Neural cell (in vitro differentiated cells): Measurements from ENCODE around the gene PPP2R3A. TPM values are rescaled to one million over a fixed set of nuclear protein-coding genes. Genes with fewer than 3 reads are reported as not detected.

Source experiments
- H2AFZ ChIP-seq: fragments of 200-600, 300-800 bp; sonication (generic), shearing (Covaris generic); 2 replicates; pipeline ENCODE4 v1.6.0; 2014; ENCODE audit warnings: low read depth, mild to moderate bottlenecking, antibody characterized with exemption, low read length, moderate library complexity
- H3F3A ChIP-seq: fragments of 200-600 bp; shearing (Covaris generic); 2 replicates; pipeline ENCODE4 v1.6.1; 2016; ENCODE audit warnings: mild to moderate bottlenecking, moderate library complexity, mixed read lengths, antibody characterized with exemption, low read length; ENCODE audit not compliant: insufficient read depth, poor library complexity, severe bottlenecking
- H3K27ac ChIP-seq: fragments of 200-600, 300-800 bp; sonication (generic), shearing (Covaris generic); 2 replicates; pipeline ENCODE4 v1.5.1; 2014; ENCODE audit warnings: mild to moderate bottlenecking, low read length, moderate library complexity
- H3K27me3 ChIP-seq: fragments of 300-800, 200-600 bp; sonication (generic), shearing (Covaris generic); 2 replicates; pipeline ENCODE4 v1.6.0; 2014; ENCODE audit warnings: mild to moderate bottlenecking, low read depth, low read length, moderate library complexity; ENCODE audit not compliant: insufficient read depth
- H3K36me3 ChIP-seq: fragments of 300-800, 200-600 bp; sonication (generic), shearing (Covaris generic); 2 replicates; pipeline ENCODE4 v1.5.1; 2014; ENCODE audit warnings: mild to moderate bottlenecking, antibody characterized with exemption, low read length, moderate library complexity; ENCODE audit not compliant: insufficient read depth
- H3K4me2 ChIP-seq: fragments of 300-800, 200-600 bp; sonication (generic), shearing (Covaris generic); 2 replicates; pipeline ENCODE4 v1.6.0; 2014; ENCODE audit warnings: mild to moderate bottlenecking, low read length
- H3K4me3 ChIP-seq: fragments of 300-800, 200-600 bp; sonication (generic), shearing (Covaris generic); 2 replicates; pipeline ENCODE4 v1.5.1; 2014; ENCODE audit warnings: mild to moderate bottlenecking, low read length, moderate library complexity
- H3K79me2 ChIP-seq: fragments of 200-600 bp; shearing (Covaris generic); replicated peaks from 2 replicates; pipeline ENCODE4 v1.6.0; 2014; ENCODE audit warnings: mild to moderate bottlenecking, low read length, moderate library complexity; ENCODE audit not compliant: insufficient read depth
- H3K9ac ChIP-seq: fragments of 300-800, 200-600 bp; sonication (generic), shearing (Covaris generic); 2 replicates; pipeline ENCODE4 v1.6.1; 2016; ENCODE audit warnings: mild to moderate bottlenecking, low read length, mixed read lengths
- H3K9me2 ChIP-seq: fragments of 200-600 bp; shearing (Covaris generic); 2 replicates; pipeline ENCODE4 v1.6.1; 2016; ENCODE audit warnings: mild to moderate bottlenecking, low read length, mixed read lengths; ENCODE audit not compliant: insufficient read depth
- H3K9me3 ChIP-seq: fragments of 200-600, 300-800 bp; sonication (generic), shearing (Covaris generic); 2 replicates; pipeline ENCODE4 v1.6.1; 2016; ENCODE audit warnings: mild to moderate bottlenecking, mixed run types, low read length, moderate library complexity, mixed read lengths
- H4K20me1 ChIP-seq: fragments of 200-600 bp; shearing (Covaris generic); 2 replicates; pipeline ENCODE4 v1.6.1; 2016; ENCODE audit warnings: mild to moderate bottlenecking, mixed run types; ENCODE audit not compliant: insufficient read depth
- EP300 ChIP-seq: fragments of 450-650 bp; conservative IDR thresholded peaks from 2 replicates; pipeline ENCODE4 v1.6.1; 2014; ENCODE audit warnings: antibody characterized with exemption, mild to moderate bottlenecking, moderate library complexity; ENCODE audit not compliant: poor library complexity, severe bottlenecking
- EZH2 ChIP-seq: fragments of 200-600, 300-800 bp; shearing (Covaris generic), sonication (generic); IDR thresholded peaks from 2 replicates; pipeline ENCODE4 v1.6.1; 2014; ENCODE audit warnings: antibody characterized with exemption, low read length, borderline replicate concordance, mild to moderate bottlenecking; ENCODE audit not compliant: insufficient read depth, poor library complexity, severe bottlenecking
- MXI1 ChIP-seq: fragments of 450-650 bp; conservative IDR thresholded peaks from 2 replicates; pipeline ENCODE4 v1.6.1; 2014; ENCODE audit warnings: antibody characterized with exemption, mild to moderate bottlenecking; ENCODE audit not compliant: poor library complexity, severe bottlenecking
- POLR2AphosphoS5 ChIP-seq: IDR thresholded peaks from 2 replicates; pipeline ENCODE4 v1.6.1; 2012
- RAD21 ChIP-seq: fragments of 450-650 bp; conservative IDR thresholded peaks from 2 replicates; pipeline ENCODE4 v1.6.1; 2014; ENCODE audit warnings: antibody characterized with exemption, mild to moderate bottlenecking, moderate library complexity
- SMC3 ChIP-seq: fragments of 450-650 bp; conservative IDR thresholded peaks from 2 replicates; pipeline ENCODE4 v1.6.1; 2014; ENCODE audit warnings: antibody characterized with exemption, mild to moderate bottlenecking, moderate library complexity; ENCODE audit not compliant: poor library complexity
- TAF1 ChIP-seq: IDR thresholded peaks from 2 replicates; pipeline ENCODE4 v1.6.1; 2012; ENCODE audit warnings: low read depth
- polyA plus RNA-seq: library from polyadenylated mRNA; depleted of rRNA; stranded (reverse); fragments of >200 nt; gene quantifications from 2 replicates; pipeline ENCODE4 v1.2.3, GENCODE V29; 2014
- TF ChIP-seq, protein P1 (sequence below): IDR thresholded peaks from 2 replicates; pipeline ENCODE4 v1.6.1; 2012; ENCODE audit warnings: borderline replicate concordance
- TF ChIP-seq, protein P2 (sequence below): fragments of 450-650 bp; IDR thresholded peaks from 2 replicates; pipeline ENCODE4 v1.5.1; 2014; ENCODE audit warnings: antibody characterized with exemption, mild to moderate bottlenecking, moderate library complexity; ENCODE audit not compliant: poor library complexity, severe bottlenecking

The PPP2R3A gene
- polyA plus RNA-seq, 1 donor from 2014 or later = 17.9 TPM

DNA sequence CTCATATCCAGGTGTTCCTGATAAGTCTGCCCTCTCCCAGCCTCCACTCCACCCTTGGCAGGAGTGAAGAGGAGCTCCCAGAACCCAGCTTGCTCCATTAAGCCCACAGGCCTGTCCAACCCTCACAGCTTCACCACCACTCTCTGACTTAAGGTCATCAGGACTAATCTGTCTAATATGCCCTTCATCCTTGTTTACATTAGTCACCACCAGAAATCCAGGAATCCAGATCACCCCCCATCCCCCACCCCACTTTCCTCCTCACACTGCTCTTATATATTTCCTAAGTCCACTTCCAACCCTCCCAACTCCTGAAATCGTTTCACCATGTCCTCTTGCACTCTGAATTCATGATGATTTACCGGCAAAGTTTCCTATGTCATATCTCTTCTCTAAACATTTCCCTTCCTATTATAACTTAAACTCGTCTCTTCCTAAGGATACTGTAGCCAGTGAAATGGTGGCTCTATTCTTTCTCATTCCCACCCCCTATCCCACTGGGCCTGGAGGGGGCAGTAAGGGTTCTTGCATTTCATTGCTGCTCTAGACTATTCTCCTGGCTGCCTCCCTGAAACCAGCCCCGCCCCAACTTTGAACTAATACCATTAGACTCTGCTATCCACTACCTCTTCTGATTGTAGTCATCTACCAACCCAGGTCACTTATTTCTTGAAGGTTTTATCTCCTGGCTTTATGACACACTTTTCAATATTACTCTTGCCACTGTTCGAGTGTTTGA, 43.4 kb downstream of the PPP2R3A start:
- no peaks in the 10 kb centered on the region for H3K79me2 ChIP-seq
- H3K27ac ChIP-seq = no peak overlapping the region
- H3F3A ChIP-seq = no peaks in the 10 kb centered on the region
- TF ChIP-seq, protein P1, sequence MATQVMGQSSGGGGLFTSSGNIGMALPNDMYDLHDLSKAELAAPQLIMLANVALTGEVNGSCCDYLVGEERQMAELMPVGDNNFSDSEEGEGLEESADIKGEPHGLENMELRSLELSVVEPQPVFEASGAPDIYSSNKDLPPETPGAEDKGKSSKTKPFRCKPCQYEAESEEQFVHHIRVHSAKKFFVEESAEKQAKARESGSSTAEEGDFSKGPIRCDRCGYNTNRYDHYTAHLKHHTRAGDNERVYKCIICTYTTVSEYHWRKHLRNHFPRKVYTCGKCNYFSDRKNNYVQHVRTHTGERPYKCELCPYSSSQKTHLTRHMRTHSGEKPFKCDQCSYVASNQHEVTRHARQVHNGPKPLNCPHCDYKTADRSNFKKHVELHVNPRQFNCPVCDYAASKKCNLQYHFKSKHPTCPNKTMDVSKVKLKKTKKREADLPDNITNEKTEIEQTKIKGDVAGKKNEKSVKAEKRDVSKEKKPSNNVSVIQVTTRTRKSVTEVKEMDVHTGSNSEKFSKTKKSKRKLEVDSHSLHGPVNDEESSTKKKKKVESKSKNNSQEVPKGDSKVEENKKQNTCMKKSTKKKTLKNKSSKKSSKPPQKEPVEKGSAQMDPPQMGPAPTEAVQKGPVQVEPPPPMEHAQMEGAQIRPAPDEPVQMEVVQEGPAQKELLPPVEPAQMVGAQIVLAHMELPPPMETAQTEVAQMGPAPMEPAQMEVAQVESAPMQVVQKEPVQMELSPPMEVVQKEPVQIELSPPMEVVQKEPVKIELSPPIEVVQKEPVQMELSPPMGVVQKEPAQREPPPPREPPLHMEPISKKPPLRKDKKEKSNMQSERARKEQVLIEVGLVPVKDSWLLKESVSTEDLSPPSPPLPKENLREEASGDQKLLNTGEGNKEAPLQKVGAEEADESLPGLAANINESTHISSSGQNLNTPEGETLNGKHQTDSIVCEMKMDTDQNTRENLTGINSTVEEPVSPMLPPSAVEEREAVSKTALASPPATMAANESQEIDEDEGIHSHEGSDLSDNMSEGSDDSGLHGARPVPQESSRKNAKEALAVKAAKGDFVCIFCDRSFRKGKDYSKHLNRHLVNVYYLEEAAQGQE = no peak
- no peak for TF ChIP-seq EZH2
- no peak for TF ChIP-seq MXI1
- no peak for TF ChIP-seq SMC3
- TF ChIP-seq EP300 = no peak
- no peak for TF ChIP-seq TAF1
- no peak for TF ChIP-seq RAD21
- TF ChIP-seq, protein P2, sequence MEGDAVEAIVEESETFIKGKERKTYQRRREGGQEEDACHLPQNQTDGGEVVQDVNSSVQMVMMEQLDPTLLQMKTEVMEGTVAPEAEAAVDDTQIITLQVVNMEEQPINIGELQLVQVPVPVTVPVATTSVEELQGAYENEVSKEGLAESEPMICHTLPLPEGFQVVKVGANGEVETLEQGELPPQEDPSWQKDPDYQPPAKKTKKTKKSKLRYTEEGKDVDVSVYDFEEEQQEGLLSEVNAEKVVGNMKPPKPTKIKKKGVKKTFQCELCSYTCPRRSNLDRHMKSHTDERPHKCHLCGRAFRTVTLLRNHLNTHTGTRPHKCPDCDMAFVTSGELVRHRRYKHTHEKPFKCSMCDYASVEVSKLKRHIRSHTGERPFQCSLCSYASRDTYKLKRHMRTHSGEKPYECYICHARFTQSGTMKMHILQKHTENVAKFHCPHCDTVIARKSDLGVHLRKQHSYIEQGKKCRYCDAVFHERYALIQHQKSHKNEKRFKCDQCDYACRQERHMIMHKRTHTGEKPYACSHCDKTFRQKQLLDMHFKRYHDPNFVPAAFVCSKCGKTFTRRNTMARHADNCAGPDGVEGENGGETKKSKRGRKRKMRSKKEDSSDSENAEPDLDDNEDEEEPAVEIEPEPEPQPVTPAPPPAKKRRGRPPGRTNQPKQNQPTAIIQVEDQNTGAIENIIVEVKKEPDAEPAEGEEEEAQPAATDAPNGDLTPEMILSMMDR = no peak
- TF ChIP-seq POLR2AphosphoS5 = no peak
- H3K4me3 ChIP-seq = no peak overlapping the region
- H3K9ac ChIP-seq = no peak overlapping the region
- H3K9me2 ChIP-seq = no peaks in the 10 kb centered on the region
- H4K20me1 ChIP-seq = no peaks in the 10 kb centered on the region
- H2AFZ ChIP-seq = no peak overlapping the region
- no peaks in the 10 kb centered on the region for H3K36me3 ChIP-seq
- H3K9me3 ChIP-seq = no peaks in the 10 kb centered on the region
- H3K4me2 ChIP-seq = no peak overlapping the region
- no peaks in the 10 kb centered on the region for H3K27me3 ChIP-seq

DNA sequence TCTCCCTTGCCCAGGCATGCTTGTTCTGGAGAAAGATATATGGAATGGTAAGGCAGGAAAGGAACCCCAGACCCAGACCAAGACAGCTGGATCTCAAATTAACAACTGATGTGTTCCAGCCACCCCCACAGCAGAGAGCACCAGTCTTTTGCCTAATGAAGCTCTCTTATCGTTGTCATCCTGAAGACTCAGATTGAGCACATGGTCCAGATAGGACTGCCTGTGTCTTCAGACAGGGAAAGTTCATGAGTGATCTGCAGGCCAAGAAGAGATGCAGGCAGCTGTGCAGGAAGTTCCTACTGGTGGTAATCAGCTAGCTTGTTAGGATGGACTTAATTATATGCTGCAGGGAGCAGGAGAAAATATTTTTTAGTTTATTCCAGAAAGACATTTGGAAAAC, 53.3 kb downstream of the PPP2R3A start:
- Histone ChIP-seq H3K9me2 (no peaks in the 10 kb centered on the region), H3F3A (no peaks in the 10 kb centered on the region), H3K4me3 (no peak overlapping the region), H3K79me2 (peaks cover 11% of the 10 kb centered on the region), H3K36me3 (no peaks in the 10 kb centered on the region), H3K4me2 (no peak overlapping the region), H3K27ac (no peak overlapping the region), H3K27me3 (no peaks in the 10 kb centered on the region), H2AFZ (no peak overlapping the region), H3K9me3 (no peaks in the 10 kb centered on the region), H3K9ac (no peak overlapping the region), H4K20me1 (no peaks in the 10 kb centered on the region)
- TF ChIP-seq POLR2AphosphoS5 (no peak), EZH2 (no peak), MXI1 (no peak), TAF1 (no peak), SMC3 (no peak), RAD21 (no peak), EP300 (no peak)
- TF ChIP-seq, protein P2 = no peak
- TF ChIP-seq, protein P1 = no peak
